Right lobe of liver (tissue), 6 donors: ENCODE results near the gene IGSF9. TPM values are rescaled to one million over a fixed set of nuclear protein-coding genes. Genes with fewer than 3 reads are reported as not detected.

Experiments used
- ATAC-seq, 4 donors: fragments of 200-7000 bp; cut with Tn5 transposase; one replicate each; pipeline ENCODE4 v1.9.1; 2020; ENCODE audit warnings: mild to moderate bottlenecking in 4 of 4, moderate library complexity in 4 of 4
- DNase-seq, 3 donors: peaks; one replicate each; pipeline ENCODE4 v3.0.0-alpha.2; 2020
- H3K27ac ChIP-seq, 3 donors: fragments of 200-600 bp; one replicate each; pipeline ENCODE4 v1.8.0; 2022
- H3K27me3 ChIP-seq, 2 donors: fragments of 200-600 bp; one replicate each; pipeline ENCODE4 v1.8.0; 2022
- H3K36me3 ChIP-seq, 4 donors: fragments of 200-600 bp; sonication (generic) in 1 of 4; one replicate each; pipeline versions ENCODE4 v1.5.1 to v1.8.0; 2017 to 2022; ENCODE audit warnings: control low read depth in 1 of 4
- H3K4me1 ChIP-seq, 4 donors: fragments of 200-600 bp; sonication (generic) in 1 of 4; one replicate each; pipeline versions ENCODE4 v1.5.1 to v1.8.0; 2017 to 2022; ENCODE audit warnings: control low read depth in 1 of 4
- H3K4me3 ChIP-seq, 3 donors: fragments of 200-600 bp; one replicate each; pipeline ENCODE4 v1.8.0; 2022
- H3K9me3 ChIP-seq, 4 donors: fragments of 200-600 bp; sonication (generic) in 1 of 4; one replicate each; pipeline versions ENCODE4 v1.5.1 to v1.8.0; 2017 to 2022; ENCODE audit warnings: control low read depth in 1 of 4
- POLR2A ChIP-seq: fragments of 450-650 bp; IDR thresholded peaks from one replicate; pipeline ENCODE4 v1.6.1; 2017; ENCODE audit warnings: antibody characterized with exemption, mild to moderate bottlenecking
- WGBS: methylation state at CpG from one replicate; pipeline ENCODE4 v1.1.6; 2018; ENCODE audit warnings: low coverage, low lambda C conversion rate; ENCODE audit not compliant: insufficient coverage; ENCODE audit errors: missing lambda C conversion rate; 5-methylcytosine and 5-hydroxymethylcytosine counted together
- intact Hi-C, 2 donors: fragments of 100-400 bp; cut with DNase I; formaldehyde crosslinking; loops; one replicate each; pipeline versions ENCODE4 v1.11.2 to v1.14.1; 2022
- total RNA-seq, 6 experiments: library from RNA; depleted of rRNA in 2 of 6; stranded (reverse); fragments of >200 nt in 2 of 6; fragmentation: NEBNext Ultra II Directional in 3 of 6; extraction: Animal tissue kit (Norgen Biotek cat#: 25700) in 3 of 6; gene quantifications; one replicate each; pipeline versions ENCODE4 v1.1.0 to v1.2.4, GENCODE V29; 2016 to 2023
- TF ChIP-seq, protein P1 (sequence below), 4 donors: fragments of 200-600 bp in 3 of 4; fragments of 450-650 bp in 1 of 4; IDR thresholded peaks; one replicate each; pipeline versions ENCODE4 v1.5.1 to v1.8.0; 2016 to 2022; ENCODE audit warnings: antibody characterized with exemption in 4 of 4, mild to moderate bottlenecking in 2 of 4
- donor health status: DM: no; HTN: yes; CAD: no.
- donor health status: DM: no; HTN: no; CAD: no.
- donor health status: DM: no; HTN: no; CAD: no.
- donor health status: DM: no; HTN: yes; CAD: no.
- donor health status: DM: no; HTN: yes; CAD: no.

Gene IGSF9
- total RNA-seq, 6 experiments from 2014 or later, result 2.2 to 53.7 (median 16.6) TPM

DNA sequence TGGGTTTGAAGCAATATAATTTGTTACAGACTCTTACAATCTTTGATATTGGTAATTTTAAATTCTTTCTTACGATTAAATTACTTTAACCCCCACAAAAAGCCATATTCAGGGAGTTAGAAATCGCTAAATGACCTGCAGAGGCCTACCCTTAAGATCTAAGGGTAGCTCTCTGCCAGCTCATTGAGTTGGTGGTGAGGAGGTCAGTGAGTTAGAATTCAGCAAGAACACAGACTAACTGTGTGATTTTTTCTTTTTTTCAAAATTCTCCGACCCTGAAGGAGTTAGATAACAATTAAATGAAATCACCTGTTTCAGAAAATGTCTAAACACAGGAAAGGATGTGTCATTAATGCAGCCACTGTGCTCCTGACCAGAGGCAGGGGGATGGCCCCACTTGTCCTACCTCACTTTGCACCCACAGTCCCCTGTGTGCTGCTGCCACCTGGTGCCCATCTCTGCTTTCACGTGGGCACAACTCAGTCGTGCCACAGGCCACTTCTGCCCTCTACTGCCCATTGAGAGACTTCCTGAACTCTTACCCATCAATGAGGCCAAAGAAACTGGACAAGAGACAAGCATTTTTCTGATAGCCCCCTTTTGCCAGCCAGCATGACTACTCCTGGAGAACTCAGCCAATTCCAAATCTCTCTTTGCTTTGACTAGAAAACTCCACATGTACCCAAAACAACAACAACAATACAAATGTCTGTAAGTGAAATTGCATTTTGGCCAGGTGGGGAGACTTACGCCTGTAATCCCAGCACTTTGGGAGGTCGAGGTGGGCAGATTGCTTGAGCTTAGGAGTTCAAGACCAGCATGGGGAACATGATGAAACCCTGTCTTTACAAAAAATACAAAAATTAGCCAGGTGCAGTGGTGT, 53.9 kb downstream of the IGSF9 start:
- no peaks in the 10 kb centered on the region for H3K4me1 ChIP-seq
- no peak overlapping the region for H3K4me3 ChIP-seq
- intact Hi-C loops, result loop anchor here (5.0 to 10.0 kb wide), 3 partner anchors 94 to 727 kb away; no protein-coding TSS in a partner anchor
- no peak for TF ChIP-seq POLR2A
- TF ChIP-seq, protein P1, sequence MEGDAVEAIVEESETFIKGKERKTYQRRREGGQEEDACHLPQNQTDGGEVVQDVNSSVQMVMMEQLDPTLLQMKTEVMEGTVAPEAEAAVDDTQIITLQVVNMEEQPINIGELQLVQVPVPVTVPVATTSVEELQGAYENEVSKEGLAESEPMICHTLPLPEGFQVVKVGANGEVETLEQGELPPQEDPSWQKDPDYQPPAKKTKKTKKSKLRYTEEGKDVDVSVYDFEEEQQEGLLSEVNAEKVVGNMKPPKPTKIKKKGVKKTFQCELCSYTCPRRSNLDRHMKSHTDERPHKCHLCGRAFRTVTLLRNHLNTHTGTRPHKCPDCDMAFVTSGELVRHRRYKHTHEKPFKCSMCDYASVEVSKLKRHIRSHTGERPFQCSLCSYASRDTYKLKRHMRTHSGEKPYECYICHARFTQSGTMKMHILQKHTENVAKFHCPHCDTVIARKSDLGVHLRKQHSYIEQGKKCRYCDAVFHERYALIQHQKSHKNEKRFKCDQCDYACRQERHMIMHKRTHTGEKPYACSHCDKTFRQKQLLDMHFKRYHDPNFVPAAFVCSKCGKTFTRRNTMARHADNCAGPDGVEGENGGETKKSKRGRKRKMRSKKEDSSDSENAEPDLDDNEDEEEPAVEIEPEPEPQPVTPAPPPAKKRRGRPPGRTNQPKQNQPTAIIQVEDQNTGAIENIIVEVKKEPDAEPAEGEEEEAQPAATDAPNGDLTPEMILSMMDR (IDR thresholded peaks at IDR 0.05), result peak; percentile 97 to 100 (median 98)
- no peaks in the 10 kb centered on the region for H3K27me3 ChIP-seq
- no peak overlapping the region for H3K27ac ChIP-seq
- H3K36me3 ChIP-seq, result no peaks in the 10 kb centered on the region
- 35% methylated on average over 7 of the region's 7 CpGs for WGBS
- no peaks in the 10 kb centered on the region for H3K9me3 ChIP-seq
- peak; percentile 85 to 89 (median 86) for DNase-seq
- peak; percentile 95 to 97 (median 96) for ATAC-seq

DNA sequence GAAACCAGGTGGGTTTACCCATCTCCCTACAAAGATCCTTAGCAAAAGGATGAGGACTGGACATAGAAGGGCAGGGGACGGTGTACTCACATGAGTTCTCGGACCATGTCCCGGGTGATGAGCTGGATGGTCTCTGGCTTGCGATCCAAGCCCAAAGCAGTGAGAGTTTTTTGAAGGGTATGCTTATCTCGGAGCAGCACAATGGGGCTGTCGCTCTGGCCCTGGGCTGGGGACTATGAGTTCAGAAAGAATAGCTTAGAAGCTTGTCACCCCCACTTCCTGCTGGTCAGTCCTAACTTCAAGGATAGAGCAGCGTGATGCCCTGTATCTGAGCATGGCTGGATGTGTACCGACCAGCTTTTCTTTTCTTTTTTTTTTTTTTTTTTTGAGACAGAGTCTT, 55.0 kb downstream of the IGSF9 start:
- no peaks in the 10 kb centered on the region for H3K27me3 ChIP-seq
- peak in 1 of 4 donors; percentile 6 for ATAC-seq
- no peaks in the 10 kb centered on the region for H3K36me3 ChIP-seq
- intact Hi-C loops, result loop anchor here (5.0 to 10.0 kb wide), 3 partner anchors 93 to 726 kb away; no protein-coding TSS in a partner anchor
- WGBS, result 49% methylated on average over 6 of the region's 8 CpGs
- no peak for TF ChIP-seq POLR2A
- TF ChIP-seq, protein P1 (IDR thresholded peaks at IDR 0.05), result no peak
- H3K4me1 ChIP-seq, result no peaks in the 10 kb centered on the region
- H3K9me3 ChIP-seq, result no peaks in the 10 kb centered on the region
- DNase-seq, result no peak
- no peak overlapping the region for H3K4me3 ChIP-seq
- H3K27ac ChIP-seq, result peak overlapping the region in 2 of 3 donors; percentile 28 to 30

DNA sequence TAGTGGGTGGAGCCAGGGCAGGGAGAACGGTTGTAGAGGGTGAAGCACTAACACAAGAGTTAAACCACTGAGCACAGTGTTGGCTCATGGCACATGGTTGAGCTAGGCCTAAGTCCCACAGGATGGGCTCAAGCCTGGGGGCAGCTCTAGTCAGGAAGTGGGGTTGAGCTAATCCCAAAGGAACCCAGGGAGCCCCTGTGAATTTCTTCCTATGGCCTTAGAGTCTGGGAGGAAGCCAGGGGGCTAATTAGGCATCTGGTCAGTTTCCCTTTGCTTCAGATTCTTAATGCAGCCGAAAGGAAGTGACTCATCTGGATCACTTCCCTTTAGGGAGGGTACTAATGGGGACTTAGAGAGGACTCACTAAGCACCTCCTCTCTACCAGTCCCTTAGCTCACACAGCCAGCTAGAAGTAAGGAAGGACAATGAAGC, 55.6 kb downstream of the IGSF9 start:
- ATAC-seq (peak; percentile 64 to 82 (median 81)), DNase-seq (no peak)
- intact Hi-C loops, result loop anchor here (5.0 to 10.0 kb wide), 3 partner anchors 93 to 725 kb away; no protein-coding TSS in a partner anchor
- Histone ChIP-seq H3K27me3 (no peaks in the 10 kb centered on the region), H3K27ac (peak overlapping the region; percentile 28 to 30 (median 30)), H3K4me1 (no peaks in the 10 kb centered on the region), H3K36me3 (no peaks in the 10 kb centered on the region), H3K9me3 (no peaks in the 10 kb centered on the region), H3K4me3 (no peak overlapping the region)
- no peak for TF ChIP-seq POLR2A
- TF ChIP-seq, protein P1 (IDR thresholded peaks at IDR 0.05), result no peak
- 25% methylated on average over 2 of the region's 2 CpGs for WGBS

DNA sequence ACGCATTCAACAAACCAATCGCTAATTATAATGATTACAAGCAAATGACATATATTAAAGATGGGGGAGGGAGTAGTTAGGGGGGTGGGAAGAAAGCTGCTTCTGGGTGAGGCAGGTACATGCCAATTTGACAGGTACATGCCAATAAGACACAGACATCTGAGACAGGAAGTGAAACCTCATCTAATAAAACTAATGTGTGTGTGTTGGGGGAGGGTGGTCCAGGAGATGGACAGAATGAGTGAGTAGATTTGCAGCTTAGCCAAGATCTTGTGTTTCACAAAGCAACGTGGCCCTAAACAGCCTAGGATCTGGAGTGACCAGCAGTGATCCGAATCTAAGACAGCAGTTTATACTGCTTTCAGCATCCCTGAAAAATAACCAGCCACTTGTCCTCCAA, 56.2 kb downstream of the IGSF9 start:
- ATAC-seq (no peak), DNase-seq (no peak)
- H3K4me1 ChIP-seq, result no peaks in the 10 kb centered on the region
- no peaks in the 10 kb centered on the region for H3K36me3 ChIP-seq
- TF ChIP-seq, protein P1 (IDR thresholded peaks at IDR 0.05), result no peak
- TF ChIP-seq POLR2A, result no peak
- intact Hi-C loops, result loop anchor here in 1 of 2 donors (5.0 kb wide), 1 partner anchor 92 kb away; no protein-coding TSS in a partner anchor
- H3K4me3 ChIP-seq, result no peak overlapping the region
- H3K27ac ChIP-seq, result peak overlapping the region in 1 of 3 donors; percentile 23
- no peaks in the 10 kb centered on the region for H3K9me3 ChIP-seq
- 69% methylated on average over 3 of the region's 4 CpGs for WGBS
- no peaks in the 10 kb centered on the region for H3K27me3 ChIP-seq
